ENCODE measurements around the gene KLHL3.
"Not testable (repeated sequence)": the region's sequence is repeated elsewhere in the genome, so short reads cannot be mapped to it uniquely, and the experiment has no call there.

Gene KLHL3

GRCh38 chr5:137735555-137736284 lies at the start of gene KLHL3:
TSS of gene KLHL3 (minus strand) at chr5:137736089. CDS start at chr5:137735646, 443 bp downstream.
- in situ Hi-C loops (cut with HindIII; ENCODE audit: low sequenced_read_pairs) = no loop called here

DNA sequence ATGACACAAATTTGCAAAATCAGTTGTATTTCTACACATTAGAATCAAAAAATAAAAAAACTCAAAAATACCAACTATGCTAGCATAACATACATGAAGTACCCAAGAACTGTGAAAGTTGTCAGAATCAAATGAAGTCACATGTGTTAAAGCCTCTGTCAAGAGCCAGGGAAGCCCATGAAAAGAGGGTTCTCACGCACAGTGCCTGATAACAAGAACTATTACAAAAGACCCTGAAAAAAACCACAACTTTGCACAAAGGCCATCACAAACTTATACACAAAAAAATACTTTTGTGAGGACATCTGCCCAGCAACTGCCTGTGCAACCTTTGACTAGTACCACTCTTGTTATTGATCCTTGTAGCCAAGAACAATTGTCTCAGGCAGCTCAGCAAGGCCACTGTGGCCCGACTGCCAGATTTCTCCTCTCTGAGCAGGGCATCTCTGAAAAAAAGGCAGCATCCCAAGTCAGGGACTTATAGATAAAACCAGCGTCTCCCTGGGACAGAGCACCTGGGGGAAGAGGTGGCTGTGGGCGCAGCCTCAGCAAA lies 47.2 kb upstream of the KLHL3 start:
- in situ Hi-C loops (cut with HindIII; ENCODE audit: low sequenced_read_pairs) = no loop called here

GRCh38 chr5:137782055-137782454 lies 46.2 kb upstream of the KLHL3 start:
- in situ Hi-C loops (cut with HindIII; ENCODE audit: low sequenced_read_pairs) = no loop called here

- in situ Hi-C loops (cut with HindIII; ENCODE audit: low sequenced_read_pairs) = no loop called here
These were observed 43.1 kb upstream of the KLHL3 start for GRCh38 chr5:137778772-137779564.

DNA sequence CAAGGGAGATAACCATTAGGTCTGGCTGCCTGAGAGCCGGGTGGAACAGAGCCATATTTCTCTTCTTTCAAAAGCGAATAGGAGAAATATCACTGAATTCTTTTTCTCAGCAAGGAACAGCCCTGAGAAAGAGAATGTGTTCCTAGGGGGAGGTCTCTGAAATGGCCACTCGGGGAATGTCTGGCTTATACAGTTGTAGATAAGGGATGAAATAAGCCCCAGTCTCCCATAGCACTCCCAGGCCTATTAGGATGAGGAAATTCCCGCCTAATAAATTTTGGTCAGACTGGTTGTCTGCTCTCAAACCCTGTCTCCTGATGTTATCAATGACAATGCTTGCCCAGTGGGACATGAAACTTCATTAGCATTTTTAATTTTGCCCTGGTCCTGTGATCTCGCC lies 32.0 kb upstream of the KLHL3 start:
- in situ Hi-C loops (cut with HindIII; ENCODE audit: low sequenced_read_pairs) = not testable (repeated sequence)

DNA sequence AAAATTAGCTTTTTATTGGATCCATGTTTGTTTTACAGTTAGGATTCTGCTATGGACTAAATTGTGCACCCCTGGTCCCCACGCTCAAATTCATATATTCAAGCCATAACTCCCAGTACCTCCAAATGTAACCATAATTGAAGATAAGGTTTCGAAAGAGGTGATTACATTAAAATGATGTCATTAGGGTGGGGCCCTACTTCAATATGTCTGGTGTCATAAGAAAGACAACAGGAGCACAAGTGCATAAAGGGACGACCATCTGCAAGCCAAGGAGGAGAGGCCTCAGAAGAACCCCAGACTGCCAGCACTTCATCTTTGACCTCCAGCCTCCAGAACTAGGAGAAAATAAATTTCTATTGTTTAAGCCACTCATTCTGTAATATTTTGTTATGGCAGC lies 25.7 kb upstream of the KLHL3 start:
- in situ Hi-C loops (cut with HindIII; ENCODE audit: low sequenced_read_pairs) = no loop called here

GRCh38 chr5:137760719-137761516 lies 25.0 kb upstream of the KLHL3 start:
- in situ Hi-C loops (cut with HindIII; ENCODE audit: low sequenced_read_pairs) = no loop called here

DNA sequence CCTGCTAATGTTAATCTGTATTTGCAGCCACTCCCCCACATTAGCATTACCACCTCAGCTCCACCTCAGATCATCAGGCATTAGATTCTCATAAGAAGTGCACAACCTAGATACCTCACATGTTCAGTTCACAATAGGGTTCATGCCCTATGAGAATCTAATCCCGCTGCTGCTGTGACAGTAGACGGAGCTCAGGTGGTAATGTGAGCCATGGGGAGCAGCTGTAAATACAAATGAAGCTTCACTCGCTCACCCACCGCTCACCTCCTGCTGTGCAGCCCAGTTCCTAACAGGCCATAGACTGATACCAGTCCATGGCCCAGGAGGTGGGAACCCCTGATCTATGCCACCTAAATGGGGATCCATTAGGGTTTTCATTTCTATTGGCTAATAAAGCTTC lies 24.4 kb upstream of the KLHL3 start:
- in situ Hi-C loops (cut with HindIII; ENCODE audit: low sequenced_read_pairs) = no loop called here

DNA sequence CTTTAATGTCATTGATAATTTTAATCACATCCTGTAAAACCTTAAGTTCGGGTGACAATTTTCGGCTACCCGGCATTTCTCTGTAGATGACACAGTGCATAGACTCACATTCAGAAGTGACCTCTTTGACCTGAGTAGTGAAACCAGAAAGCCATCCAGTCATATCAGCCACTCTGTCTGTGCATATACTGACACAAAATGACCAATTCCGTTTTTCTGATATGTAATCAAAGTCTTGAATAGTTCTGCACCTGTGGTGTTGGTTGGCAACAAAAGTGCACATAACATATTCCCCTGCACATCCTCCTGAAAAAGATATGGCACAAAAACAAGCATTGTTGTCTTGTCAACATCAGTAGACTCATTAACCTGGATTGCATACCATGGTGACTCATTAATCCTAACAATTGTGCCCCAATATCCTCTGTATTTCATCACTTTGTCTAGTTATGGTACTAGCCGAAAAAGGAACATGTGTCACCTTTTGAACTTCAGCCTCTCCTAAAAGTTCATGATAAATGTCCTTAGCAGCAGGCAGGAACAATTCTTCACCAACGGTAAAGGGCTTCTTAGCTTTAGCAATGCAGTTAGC lies 22.9 kb upstream of the KLHL3 start:
- in situ Hi-C loops (cut with HindIII; ENCODE audit: low sequenced_read_pairs) = no loop called here

DNA sequence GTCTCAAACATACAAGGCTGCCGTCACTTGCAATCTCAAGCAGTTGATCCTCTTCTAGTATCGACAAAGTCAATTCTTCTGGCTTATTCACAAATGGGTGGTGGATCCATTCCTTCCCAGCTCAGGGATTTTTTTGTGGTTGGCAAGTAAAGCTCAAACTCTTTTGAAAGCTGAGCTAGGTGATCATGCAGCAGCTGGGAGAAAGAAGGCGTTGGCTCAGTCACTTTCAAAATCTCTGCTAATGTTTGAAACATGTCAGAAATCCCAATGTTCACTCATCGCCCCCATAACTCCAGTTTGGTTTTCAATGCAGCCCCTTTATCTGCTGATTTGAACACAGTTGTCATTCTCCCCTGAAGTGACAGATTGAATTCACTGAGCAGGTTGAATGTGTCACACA lies 22.2 kb upstream of the KLHL3 start:
- in situ Hi-C loops (cut with HindIII; ENCODE audit: low sequenced_read_pairs) = no loop called here

DNA sequence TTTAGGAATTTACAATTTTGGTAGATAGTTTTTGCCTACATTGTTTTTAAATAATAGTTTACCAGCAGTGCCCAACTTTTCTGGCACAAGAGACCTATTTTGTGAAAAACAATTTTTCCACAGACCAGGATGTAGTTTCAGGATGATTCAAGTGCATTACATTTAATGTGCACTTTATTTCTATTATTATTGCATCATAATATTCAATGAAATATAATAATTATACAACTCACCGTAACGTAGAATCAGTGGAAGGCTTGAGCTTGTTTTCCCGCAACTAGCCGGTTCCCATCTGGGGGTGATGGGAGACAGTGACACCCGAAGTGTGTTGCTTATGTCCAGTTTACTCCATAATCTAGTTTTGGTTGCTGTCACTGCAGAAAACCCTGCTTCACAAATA lies 21.7 kb upstream of the KLHL3 start:
- in situ Hi-C loops (cut with HindIII; ENCODE audit: low sequenced_read_pairs) = no loop called here

GRCh38 chr5:137754961-137755762 lies 19.3 kb upstream of the KLHL3 start:
- in situ Hi-C loops (cut with HindIII; ENCODE audit: low sequenced_read_pairs) = no loop called here

DNA sequence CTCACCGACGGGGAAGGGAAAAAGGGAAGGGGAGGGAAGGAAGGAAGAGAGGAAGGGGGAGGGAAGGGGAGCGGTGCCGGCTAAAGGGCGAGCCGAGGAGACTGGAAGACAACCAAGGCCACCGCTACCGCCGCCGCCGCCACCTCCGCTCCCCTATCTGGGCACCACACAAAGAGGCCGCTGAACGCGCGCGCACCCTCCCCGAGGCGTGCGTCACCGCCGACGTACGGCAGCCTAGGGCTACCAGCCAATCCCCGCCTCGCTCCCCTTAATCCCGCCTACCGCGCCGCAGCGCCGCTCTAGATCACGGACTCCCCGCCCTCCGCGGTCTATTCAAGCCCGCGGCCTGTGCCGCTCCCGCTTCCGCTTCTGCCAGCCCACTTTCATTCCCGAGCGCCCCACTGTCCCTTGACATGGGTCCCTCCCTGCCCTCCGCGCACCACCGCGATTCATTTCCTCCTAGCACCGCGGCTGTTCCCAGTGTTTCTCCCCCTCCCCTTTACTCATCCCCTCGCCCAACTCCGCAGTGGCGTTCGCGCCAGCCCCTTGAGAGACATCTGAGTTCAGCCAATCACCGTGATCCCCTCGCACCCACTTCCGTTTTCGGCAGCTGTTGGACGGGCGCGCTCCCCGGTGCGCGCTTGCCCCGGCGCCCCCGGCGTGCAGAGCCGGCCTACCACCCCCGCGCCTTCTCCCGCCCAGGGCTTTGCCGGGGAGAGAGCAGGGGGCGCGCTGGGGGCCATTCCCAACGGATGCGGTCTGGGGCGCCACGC lies 18.5 kb upstream of the KLHL3 start, which contains the start of gene HNRNPA0:
Gene HNRNPA0 (minus strand): TSS at position 176 of the 773 bp plus-strand sequence. CDS start 297 bp downstream, outside the sequence.
- in situ Hi-C loops (cut with HindIII; ENCODE audit: low sequenced_read_pairs) = no loop called here

DNA sequence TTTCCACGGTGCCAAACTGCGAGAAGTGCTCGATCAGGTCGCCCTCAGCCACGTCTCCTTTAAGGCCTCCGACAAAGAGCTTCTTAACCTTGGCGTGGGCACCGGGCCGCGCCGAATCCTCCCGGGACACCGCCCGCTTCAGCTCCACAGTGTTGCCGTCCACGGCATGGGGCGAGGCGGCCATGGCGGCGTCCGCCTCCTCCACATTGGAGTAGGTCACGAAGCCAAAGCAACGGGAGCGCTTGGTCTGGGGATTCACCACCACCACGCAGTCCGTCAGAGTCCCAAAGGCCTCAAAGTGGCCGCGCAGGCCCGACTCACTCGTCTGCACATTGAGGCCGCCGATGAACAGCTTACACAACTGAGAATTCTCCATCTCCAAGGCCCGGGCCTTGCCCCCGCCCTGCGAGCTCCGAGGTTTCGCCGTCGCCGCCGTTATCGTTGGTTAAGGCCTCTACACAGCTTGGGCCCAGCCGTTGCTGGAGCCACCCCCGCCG lies 17.9 kb upstream of the KLHL3 start:
- in situ Hi-C loops (cut with HindIII; ENCODE audit: low sequenced_read_pairs) = no loop called here

DNA sequence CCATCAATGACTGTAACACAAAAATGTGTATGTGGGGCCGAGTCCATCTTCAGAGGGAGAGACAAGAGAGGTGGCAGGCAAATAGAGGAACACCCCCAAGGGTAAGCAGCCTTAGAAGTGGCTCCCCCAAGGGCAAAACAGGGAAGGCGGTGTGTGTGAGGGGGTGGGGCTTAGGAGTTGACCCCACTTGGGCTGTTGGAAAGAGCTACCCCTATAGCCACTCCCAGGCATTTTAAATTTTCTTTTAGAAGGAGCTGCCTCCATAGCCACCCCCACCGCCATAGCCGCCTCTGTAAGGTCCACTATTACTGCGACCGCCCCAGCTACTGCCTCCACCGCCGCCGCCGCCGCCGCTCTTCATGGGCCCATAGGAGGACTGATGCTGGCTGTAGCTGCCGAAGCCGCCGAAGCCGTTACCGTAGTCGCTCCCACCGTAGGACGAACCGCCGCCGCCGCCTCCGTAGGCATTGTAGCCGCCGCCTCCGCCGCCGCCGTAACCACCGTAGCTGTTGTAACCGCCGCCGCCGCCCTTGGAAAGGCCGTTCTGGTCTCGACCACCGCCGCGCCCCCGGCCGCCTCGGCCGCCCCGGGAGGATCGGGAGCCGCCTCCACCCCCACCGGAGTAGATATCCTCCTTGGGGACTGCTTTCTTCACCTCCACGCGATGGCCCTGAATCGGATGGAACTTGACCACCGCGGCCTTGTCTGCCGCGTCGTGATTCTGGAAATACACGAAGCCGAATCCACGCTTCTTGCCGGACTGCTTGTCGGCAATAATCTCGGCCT lies 17.2 kb upstream of the KLHL3 start:
- in situ Hi-C loops (cut with HindIII; ENCODE audit: low sequenced_read_pairs) = no loop called here

DNA sequence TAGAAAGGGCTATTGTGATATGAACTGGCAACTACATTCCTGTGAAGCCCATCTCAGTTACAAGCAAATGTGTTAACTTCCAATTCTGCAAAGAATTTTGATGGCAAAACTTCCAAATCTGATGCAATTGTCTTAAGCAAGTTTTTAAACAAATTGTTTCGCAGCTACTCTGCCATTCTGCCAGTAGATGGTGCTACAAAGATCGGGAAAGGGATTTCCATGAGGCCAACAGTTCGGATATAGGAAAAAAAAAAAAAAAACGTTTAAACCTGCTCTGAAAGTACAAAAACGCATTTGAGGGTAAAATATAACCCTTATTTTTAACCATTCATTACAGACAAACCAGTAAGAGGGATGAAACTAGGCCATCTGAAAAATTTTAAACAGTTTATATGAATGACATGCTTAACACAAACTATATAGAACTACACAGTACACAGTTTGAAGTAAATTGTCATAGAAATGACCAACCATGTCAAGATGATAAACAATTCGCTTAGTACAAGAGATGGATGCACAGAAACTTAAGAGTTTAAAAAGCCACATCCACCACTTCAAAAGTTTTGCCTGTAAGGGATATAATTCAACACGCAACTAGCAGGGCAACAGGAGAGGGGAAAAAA lies 16.1 kb upstream of the KLHL3 start:
- in situ Hi-C loops (cut with HindIII; ENCODE audit: low sequenced_read_pairs) = no loop called here

- in situ Hi-C loops (cut with HindIII; ENCODE audit: low sequenced_read_pairs) = no loop called here
These were observed 14.5 kb upstream of the KLHL3 start for GRCh38 chr5:137750436-137750835.

DNA sequence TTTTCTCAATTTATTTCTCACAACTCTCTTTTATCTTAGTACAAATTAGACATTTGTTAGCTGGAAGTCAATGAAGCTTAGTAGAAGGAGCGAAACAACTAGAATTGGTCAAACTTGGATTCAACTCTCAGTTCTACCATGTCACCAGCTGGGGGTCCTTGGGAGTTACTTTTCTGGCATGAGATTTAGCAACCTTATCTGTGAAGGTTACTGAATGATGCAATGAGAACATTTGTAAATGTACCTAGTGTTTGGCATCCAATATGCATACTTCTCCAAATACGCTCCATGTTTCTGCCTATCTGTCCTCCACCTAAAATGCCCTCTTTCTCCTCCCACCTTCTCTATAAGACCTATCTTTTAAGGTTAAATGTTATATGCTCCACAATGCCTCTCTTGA lies 12.0 kb upstream of the KLHL3 start:
- in situ Hi-C loops (cut with HindIII; ENCODE audit: low sequenced_read_pairs) = no loop called here

Data from endothelial cell of hepatic sinusoid (primary cell).